HG02678 (cell line): ENCODE results near the gene METTL21A.

Source experiments
- ATAC-seq: cut with Tn5 transposase; IDR thresholded peaks from one replicate; pipeline ENCODE4 v1.9.1; 2021; ENCODE audit warnings: mild to moderate bottlenecking, moderate library complexity; ENCODE audit not compliant: unreplicated experiment

METTL21A gene

DNA sequence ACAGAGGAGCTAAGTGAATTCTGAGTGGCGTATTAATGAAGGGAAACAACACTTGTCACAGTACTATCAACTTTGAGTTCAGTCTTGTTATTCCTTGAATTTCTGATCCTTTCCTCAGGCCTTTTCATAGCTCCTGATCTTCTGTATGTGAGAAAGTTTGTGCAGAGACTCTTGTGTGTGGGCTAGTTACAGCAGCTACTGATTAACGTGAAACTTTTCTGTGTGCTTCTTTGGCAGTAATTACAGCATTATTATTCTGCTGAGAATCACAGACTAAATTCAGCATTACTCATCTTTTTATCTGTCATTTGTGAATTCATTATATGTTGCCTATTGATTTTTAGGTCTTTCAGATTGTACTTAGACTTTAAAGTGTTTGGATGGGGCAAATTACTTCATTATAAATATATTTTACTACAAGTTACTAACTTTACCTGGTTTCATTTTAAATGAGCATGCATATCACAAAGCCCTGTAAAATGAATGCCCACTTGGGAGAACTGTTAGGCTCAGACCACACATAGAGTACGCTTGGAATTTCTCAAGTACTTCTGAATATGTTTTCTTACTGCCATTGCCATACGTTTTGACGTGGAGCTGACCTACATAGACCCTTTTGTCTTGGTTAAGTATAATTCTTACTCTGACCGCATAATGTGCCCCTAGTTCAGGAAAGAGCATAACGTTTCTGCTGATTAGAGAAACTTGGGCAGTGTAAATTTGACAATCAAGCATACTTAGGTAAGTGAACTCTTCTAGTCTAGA is 59.3 kb downstream of the METTL21A start:
- no peak for ATAC-seq
